K562 (cell line): ENCODE results near the gene PTGER2. TPM values are rescaled to one million over a fixed set of nuclear protein-coding genes. Genes with fewer than 3 reads are reported as not detected.

Experiments
- ATAC-seq: fragments of 200-7000 bp; cut with Tn5 transposase; 3 replicates; pipeline ENCODE4 v1.9.1; 2020; ENCODE audit warnings: moderate library complexity
- BruUV-seq: library from RNA; stranded (reverse); fragments of 400-500 nt; replicated peaks from 2 replicates; lab custom pipeline; 2021; lab: Mats Ljungman, UMichigan
- CTCF ChIA-PET: fragments of 300-600 bp; formaldehyde crosslinking; extraction: SDS; loops from one replicate; lab custom pipeline; 2021; ENCODE audit warnings: low intra/inter-chr PET ratio; lab: Yijun Ruan, JAX
- POLR2A ChIA-PET: fragments of 300-600, 350-650 bp; sonication (Branson Sonifier 250); formaldehyde crosslinking; extraction: SDS; loops from one replicate; lab custom pipeline; 2021; ENCODE audit warnings: antibody characterized with exemption, inconsistent platforms; lab: Yijun Ruan, JAX
- DNase-seq, 4 experiments: peaks; one replicate each; pipeline versions ENCODE4 v3.0.0 to v3.0.0-alpha.2; 2011 to 2018; ENCODE audit warnings: low spot score in 3 of 4, mixed read lengths in 3 of 4; ENCODE audit errors: extremely low read depth in 1 of 4
- FAIRE-seq: peaks from 2 replicates; lab custom pipeline; 2011; peaks lifted over from hg19 to GRCh38; lab: Jason Lieb, UNC
- H2AFZ ChIP-seq: 2 replicates; pipeline ENCODE4 v1.6.0; 2011; ENCODE audit warnings: low read depth, low read length, control low read depth, inconsistent platforms
- H3K27ac ChIP-seq: fragments of 200-600 bp; 3 replicates; pipeline ENCODE4 v1.8.0; 2011; ENCODE audit warnings: low read depth, mild to moderate bottlenecking, control low read depth, inconsistent platforms, low read length, moderate library complexity, mixed read lengths; ENCODE audit errors: extremely low read depth
- H3K27me3 ChIP-seq, 2 experiments: fragments of 300-600 bp in 1 of 2; 2 replicates in 1 of 2; 3 replicates in 1 of 2; pipeline versions ENCODE4 v1.6.0 to v1.8.0; 2011; ENCODE audit warnings: inconsistent platforms in 2 of 2, low read length in 2 of 2, mild to moderate bottlenecking in 1 of 2, mixed read lengths in 1 of 2, moderate library complexity in 1 of 2; ENCODE audit not compliant: control insufficient read depth in 2 of 2, insufficient read depth in 2 of 2
- H3K36me3 ChIP-seq: fragments of 300-600 bp; 3 replicates; pipeline ENCODE4 v1.8.0; 2011; ENCODE audit warnings: mild to moderate bottlenecking, low read length, inconsistent platforms; ENCODE audit not compliant: control insufficient read depth, insufficient read depth
- H3K4me1 ChIP-seq, 2 experiments: fragments of 200-600 bp in 1 of 2; replicated peaks in 1 of 2; 2 replicates in 1 of 2; 3 replicates in 1 of 2; pipeline versions ENCODE4 v1.5.1 to v1.8.0; 2011; ENCODE audit warnings: inconsistent platforms in 2 of 2, low read length in 2 of 2, mild to moderate bottlenecking in 1 of 2, mixed read lengths in 1 of 2, moderate library complexity in 1 of 2; ENCODE audit not compliant: control insufficient read depth in 2 of 2, insufficient read depth in 2 of 2
- H3K4me2 ChIP-seq: 2 replicates; pipeline ENCODE4 v1.6.1; 2011; ENCODE audit warnings: low read length, control low read depth, inconsistent platforms, mixed read lengths; ENCODE audit not compliant: insufficient read depth
- H3K4me3 ChIP-seq: fragments of 200-600 bp; sonication (generic), shearing (Covaris generic); 2 replicates; pipeline ENCODE4 v1.5.1; 2016; ENCODE audit warnings: control low read depth, inconsistent platforms
- H3K79me2 ChIP-seq: fragments of 200-600 bp; 3 replicates; pipeline ENCODE4 v1.8.0; 2011; ENCODE audit warnings: low read length, inconsistent platforms; ENCODE audit not compliant: control insufficient read depth, insufficient read depth
- H3K9ac ChIP-seq, 2 experiments: 2 replicates each; pipeline versions ENCODE4 v1.6.0 to v1.6.1; 2011; ENCODE audit warnings: low read depth in 2 of 2, low read length in 2 of 2, control low read depth in 1 of 2, inconsistent platforms in 1 of 2, mild to moderate bottlenecking in 1 of 2, mixed read lengths in 1 of 2; ENCODE audit not compliant: insufficient read depth in 1 of 2
- H3K9me1 ChIP-seq: one replicate; pipeline ENCODE4 v1.6.0; 2011; ENCODE audit warnings: inconsistent platforms, mild to moderate bottlenecking, low read length, moderate library complexity; ENCODE audit not compliant: control insufficient read depth, insufficient read depth
- H3K9me3 ChIP-seq: replicated peaks from 2 replicates; pipeline ENCODE4 v1.5.1; 2011; ENCODE audit warnings: low read depth, low read length, inconsistent platforms; ENCODE audit not compliant: control insufficient read depth, insufficient read depth
- H4K20me1 ChIP-seq: replicated peaks from 2 replicates; pipeline ENCODE4 v1.6.1; 2011; ENCODE audit warnings: low read length, inconsistent platforms, mixed read lengths; ENCODE audit not compliant: control insufficient read depth, insufficient read depth
- BRCA1 ChIP-seq, 2 experiments: fragments of 450-650 bp in 1 of 2; sonication (generic) in 1 of 2; formaldehyde crosslinking in 1 of 2; IDR thresholded peaks; 2 replicates each; pipeline versions ENCODE4 v1.5.0 to v1.6.1; 2017 to 2020; ENCODE audit warnings: mild to moderate bottlenecking in 1 of 2, missing genetic modification reagents in 1 of 2
- CGGBP1 ChIP-seq: fragments of 250-450 bp; sonication (Bioruptor Pico); IDR thresholded peaks from 2 replicates; pipeline ENCODE4 v1.9.0; 2021; ENCODE audit warnings: mild to moderate bottlenecking
- HES1 ChIP-seq: fragments of 450-650 bp; IDR thresholded peaks from 2 replicates; pipeline ENCODE4 v1.6.1; 2016; ENCODE audit warnings: low read depth, mild to moderate bottlenecking, moderate library complexity
- MEF2A ChIP-seq: IDR thresholded peaks from 2 replicates; pipeline ENCODE4 v1.6.1; 2011; ENCODE audit warnings: low read depth, mild to moderate bottlenecking, low read length, moderate library complexity; ENCODE audit not compliant: control insufficient read depth
- ZNF785 ChIP-seq: fragments of 250-450 bp; sonication (Bioruptor Pico); IDR thresholded peaks from 2 replicates; pipeline ENCODE4 v1.4.0; 2020; ENCODE audit warnings: mild to moderate bottlenecking
- WGBS: fragments of 100-300 bp; shearing (Covaris generic); methylation state at CpG from one replicate; pipeline ENCODE4 v1.1.6; 2016; ENCODE audit warnings: low coverage, mixed read lengths; ENCODE audit not compliant: insufficient coverage; ENCODE audit errors: missing lambda C conversion rate; 5-methylcytosine and 5-hydroxymethylcytosine counted together
- in situ Hi-C: fragments of 300-500 bp; cut with MboI; formaldehyde crosslinking; loops from 4 replicates; pipeline ENCODE4 v1.15.0; 2018; ENCODE audit warnings: inconsistent platforms, mixed read lengths
- intact Hi-C: fragments of 100-400 bp; cut with micrococcal nuclease; formaldehyde crosslinking; loops from 2 replicates; pipeline ENCODE4 v1.14.2; 2022
- polyA plus RNA-seq, 8 experiments: library from polyadenylated mRNA; depleted of rRNA in 4 of 8; stranded (reverse) in 5 of 8; unstranded in 3 of 8; fragments of >200 nt; fragmentation: Nextera tagmentation in 2 of 8; fragmentation: Illumina TruSeq in 1 of 8; extraction: Ambion mirVana in 2 of 8; extraction: Trizol in 1 of 8; gene quantifications; 2 replicates each; pipeline versions ENCODE4 v1.2.1 to v1.2.3, GENCODE V29; 2011 to 2014; ENCODE audit warnings: inconsistent platforms in 1 of 8, missing spikeins in 1 of 8
- total RNA-seq, 7 experiments: library from RNA; depleted of rRNA in 6 of 7; stranded (reverse); fragments of >200 nt in 6 of 7; fragmentation: Illumina TruSeq in 2 of 7; extraction: Trizol in 2 of 7; gene quantifications; 2 replicates each; pipeline versions ENCODE4 v1.2.1 to v1.2.3, GENCODE V29; 2011 to 2021; ENCODE audit warnings: low replicate concordance in 1 of 7

Gene PTGER2
- total and polyA plus RNA-seq, 9 of the 15 experiments (the other 6 are each of a cell fraction or from before 2014, with no cell fraction given), result not detected

- TF ChIP-seq CGGBP1 (CRISPR knock-in tag) (no peak), HES1 (no peak), MEF2A (no peak), ZNF785 (no peak)
- TF ChIP-seq, all 486 proteins: peak for 0
Observed at GRCh38 chr14:52356025-52356424, 41.9 kb downstream of the PTGER2 start (continued).

- in situ Hi-C loops, result no loop called here
- no TSS peak for BruUV-seq
- Histone ChIP-seq H3K9me1 (no peaks in the 10 kb centered on the region), H3K4me2 (no peak overlapping the region), H4K20me1 (no peaks in the 10 kb centered on the region), H2AFZ (no peak overlapping the region), H3K79me2 (no peaks in the 10 kb centered on the region), H3K9ac (no peak overlapping the region), H3K36me3 (no peaks in the 10 kb centered on the region), H3K9me3 (no peaks in the 10 kb centered on the region), H3K27ac (no peak overlapping the region), H3K27me3 (no peaks in the 10 kb centered on the region), H3K4me3 (no peak overlapping the region), H3K4me1 (no peaks in the 10 kb centered on the region)
- intact Hi-C loops, result no loop called here
- DNase-seq (no peak), FAIRE-seq (no peak), ATAC-seq (no peak)
- ChIA-PET CTCF (no interaction called here), POLR2A (no interaction called here)
- TF ChIP-seq BRCA1 (IDR thresholded peaks at IDR 0.05) (no peak), BRCA1 (CRISPR knock-in tag; IDR thresholded peaks at IDR 0.05) (no peak)
- WGBS, result 0% methylated on average over 3 of the region's 4 CpGs
Observed at GRCh38 chr14:52360831-52361230, 46.7 kb downstream of the PTGER2 start.
